Neural cell (in vitro differentiated cells): ENCODE data around the gene SH3RF3. TPM values are rescaled to one million over a fixed set of nuclear protein-coding genes. Genes with fewer than 3 reads are reported as not detected.

Experiments used
- H2AFZ ChIP-seq: fragments of 200-600, 300-800 bp; sonication (generic), shearing (Covaris generic); 2 replicates; pipeline ENCODE4 v1.6.0; 2014; ENCODE audit warnings: low read depth, mild to moderate bottlenecking, antibody characterized with exemption, low read length, moderate library complexity
- H3F3A ChIP-seq: fragments of 200-600 bp; shearing (Covaris generic); 2 replicates; pipeline ENCODE4 v1.6.1; 2016; ENCODE audit warnings: mild to moderate bottlenecking, moderate library complexity, mixed read lengths, antibody characterized with exemption, low read length; ENCODE audit not compliant: insufficient read depth, poor library complexity, severe bottlenecking
- H3K27ac ChIP-seq: fragments of 200-600, 300-800 bp; sonication (generic), shearing (Covaris generic); 2 replicates; pipeline ENCODE4 v1.5.1; 2014; ENCODE audit warnings: mild to moderate bottlenecking, low read length, moderate library complexity
- H3K27me3 ChIP-seq: fragments of 300-800, 200-600 bp; sonication (generic), shearing (Covaris generic); 2 replicates; pipeline ENCODE4 v1.6.0; 2014; ENCODE audit warnings: mild to moderate bottlenecking, low read depth, low read length, moderate library complexity; ENCODE audit not compliant: insufficient read depth
- H3K36me3 ChIP-seq: fragments of 300-800, 200-600 bp; sonication (generic), shearing (Covaris generic); 2 replicates; pipeline ENCODE4 v1.5.1; 2014; ENCODE audit warnings: mild to moderate bottlenecking, antibody characterized with exemption, low read length, moderate library complexity; ENCODE audit not compliant: insufficient read depth
- H3K4me2 ChIP-seq: fragments of 300-800, 200-600 bp; sonication (generic), shearing (Covaris generic); 2 replicates; pipeline ENCODE4 v1.6.0; 2014; ENCODE audit warnings: mild to moderate bottlenecking, low read length
- H3K4me3 ChIP-seq: fragments of 300-800, 200-600 bp; sonication (generic), shearing (Covaris generic); 2 replicates; pipeline ENCODE4 v1.5.1; 2014; ENCODE audit warnings: mild to moderate bottlenecking, low read length, moderate library complexity
- H3K79me2 ChIP-seq: fragments of 200-600 bp; shearing (Covaris generic); replicated peaks from 2 replicates; pipeline ENCODE4 v1.6.0; 2014; ENCODE audit warnings: mild to moderate bottlenecking, low read length, moderate library complexity; ENCODE audit not compliant: insufficient read depth
- H3K9ac ChIP-seq: fragments of 300-800, 200-600 bp; sonication (generic), shearing (Covaris generic); 2 replicates; pipeline ENCODE4 v1.6.1; 2016; ENCODE audit warnings: mild to moderate bottlenecking, low read length, mixed read lengths
- H3K9me2 ChIP-seq: fragments of 200-600 bp; shearing (Covaris generic); 2 replicates; pipeline ENCODE4 v1.6.1; 2016; ENCODE audit warnings: mild to moderate bottlenecking, low read length, mixed read lengths; ENCODE audit not compliant: insufficient read depth
- H3K9me3 ChIP-seq: fragments of 200-600, 300-800 bp; sonication (generic), shearing (Covaris generic); 2 replicates; pipeline ENCODE4 v1.6.1; 2016; ENCODE audit warnings: mild to moderate bottlenecking, mixed run types, low read length, moderate library complexity, mixed read lengths
- H4K20me1 ChIP-seq: fragments of 200-600 bp; shearing (Covaris generic); 2 replicates; pipeline ENCODE4 v1.6.1; 2016; ENCODE audit warnings: mild to moderate bottlenecking, mixed run types; ENCODE audit not compliant: insufficient read depth
- EP300 ChIP-seq: fragments of 450-650 bp; conservative IDR thresholded peaks from 2 replicates; pipeline ENCODE4 v1.6.1; 2014; ENCODE audit warnings: antibody characterized with exemption, mild to moderate bottlenecking, moderate library complexity; ENCODE audit not compliant: poor library complexity, severe bottlenecking
- EZH2 ChIP-seq: fragments of 200-600, 300-800 bp; shearing (Covaris generic), sonication (generic); IDR thresholded peaks from 2 replicates; pipeline ENCODE4 v1.6.1; 2014; ENCODE audit warnings: antibody characterized with exemption, low read length, borderline replicate concordance, mild to moderate bottlenecking; ENCODE audit not compliant: insufficient read depth, poor library complexity, severe bottlenecking
- MXI1 ChIP-seq: fragments of 450-650 bp; conservative IDR thresholded peaks from 2 replicates; pipeline ENCODE4 v1.6.1; 2014; ENCODE audit warnings: antibody characterized with exemption, mild to moderate bottlenecking; ENCODE audit not compliant: poor library complexity, severe bottlenecking
- POLR2AphosphoS5 ChIP-seq: IDR thresholded peaks from 2 replicates; pipeline ENCODE4 v1.6.1; 2012
- RAD21 ChIP-seq: fragments of 450-650 bp; conservative IDR thresholded peaks from 2 replicates; pipeline ENCODE4 v1.6.1; 2014; ENCODE audit warnings: antibody characterized with exemption, mild to moderate bottlenecking, moderate library complexity
- SMC3 ChIP-seq: fragments of 450-650 bp; conservative IDR thresholded peaks from 2 replicates; pipeline ENCODE4 v1.6.1; 2014; ENCODE audit warnings: antibody characterized with exemption, mild to moderate bottlenecking, moderate library complexity; ENCODE audit not compliant: poor library complexity
- TAF1 ChIP-seq: IDR thresholded peaks from 2 replicates; pipeline ENCODE4 v1.6.1; 2012; ENCODE audit warnings: low read depth
- polyA plus RNA-seq: library from polyadenylated mRNA; depleted of rRNA; stranded (reverse); fragments of >200 nt; gene quantifications from 2 replicates; pipeline ENCODE4 v1.2.3, GENCODE V29; 2014
- TF ChIP-seq, protein P1 (sequence below): IDR thresholded peaks from 2 replicates; pipeline ENCODE4 v1.6.1; 2012; ENCODE audit warnings: borderline replicate concordance
- TF ChIP-seq, protein P2 (sequence below): fragments of 450-650 bp; IDR thresholded peaks from 2 replicates; pipeline ENCODE4 v1.5.1; 2014; ENCODE audit warnings: antibody characterized with exemption, mild to moderate bottlenecking, moderate library complexity; ENCODE audit not compliant: poor library complexity, severe bottlenecking

The SH3RF3 gene
- polyA plus RNA-seq, 1 donor from 2014 or later, result 0.53 TPM

DNA sequence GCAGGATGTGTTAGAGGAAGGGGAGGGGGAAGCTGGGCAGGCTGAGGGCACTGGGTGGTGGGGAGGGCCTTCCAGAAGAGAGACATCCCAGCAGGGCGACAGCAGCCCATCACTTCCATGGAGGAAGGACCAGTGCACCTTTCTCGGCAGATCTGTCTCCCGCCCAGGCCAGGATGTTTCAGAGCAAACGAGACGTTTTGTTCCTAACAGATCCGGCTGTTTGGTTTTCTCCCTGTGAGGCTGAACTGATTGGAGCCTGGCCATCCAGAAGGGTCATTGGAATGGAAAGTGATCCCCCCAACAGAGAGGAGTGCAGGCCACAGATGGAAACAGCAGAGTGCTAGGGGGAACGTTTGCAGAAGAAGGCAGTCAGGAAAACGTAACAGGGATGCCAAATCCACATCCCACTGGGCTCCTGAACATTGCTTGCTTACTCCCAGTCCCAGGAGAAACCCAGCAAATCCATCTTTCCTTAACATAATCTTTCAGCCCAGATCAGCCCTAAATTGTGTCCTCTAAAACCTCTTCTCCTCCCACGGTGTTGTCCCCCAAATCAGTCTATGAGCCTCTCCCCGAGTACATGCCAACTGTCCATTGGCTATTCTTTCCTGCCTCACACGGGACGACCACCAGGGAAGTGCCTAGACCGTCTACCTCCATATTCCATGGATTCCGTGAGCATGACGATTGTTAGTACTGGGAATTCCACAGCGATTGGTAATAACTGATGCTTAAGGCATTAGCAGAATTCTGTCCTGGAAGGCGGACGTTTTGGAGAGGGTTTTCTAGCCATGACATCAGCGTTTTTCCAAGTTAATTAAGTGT, 357.9 kb downstream of the SH3RF3 start:
- H3F3A ChIP-seq, result no peaks in the 10 kb centered on the region
- TF ChIP-seq TAF1 (no peak), RAD21 (no peak)
- H3K9ac ChIP-seq, result no peak overlapping the region
- H3K4me3 ChIP-seq, result no peak overlapping the region
- no peaks in the 10 kb centered on the region for H3K36me3 ChIP-seq
- no peaks in the 10 kb centered on the region for H3K27me3 ChIP-seq
- no peak overlapping the region for H2AFZ ChIP-seq
- no peaks in the 10 kb centered on the region for H3K79me2 ChIP-seq
- no peaks in the 10 kb centered on the region for H4K20me1 ChIP-seq
- no peak overlapping the region for H3K4me2 ChIP-seq
- no peak overlapping the region for H3K27ac ChIP-seq
- H3K9me2 ChIP-seq, result no peaks in the 10 kb centered on the region
- no peaks in the 10 kb centered on the region for H3K9me3 ChIP-seq

DNA sequence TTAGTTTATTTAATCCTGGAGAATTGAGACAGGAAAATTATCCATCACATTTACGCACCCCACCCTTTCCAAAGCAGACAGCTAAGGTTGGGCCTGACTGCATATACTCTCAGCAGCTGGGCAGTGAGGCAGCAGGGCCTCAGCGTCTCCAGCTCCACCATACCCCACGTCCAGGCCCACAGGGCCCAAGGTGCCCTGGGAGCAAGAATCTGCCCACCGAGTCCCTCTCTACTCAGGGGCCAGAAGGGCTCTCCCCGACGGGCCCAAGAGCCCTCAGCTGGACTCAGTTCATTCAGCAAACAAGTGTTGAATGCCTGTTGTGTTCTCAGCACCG, 358.5 kb downstream of the SH3RF3 start:
- H3K79me2 ChIP-seq, result no peaks in the 10 kb centered on the region
- no peaks in the 10 kb centered on the region for H3F3A ChIP-seq
- H3K27ac ChIP-seq, result no peak overlapping the region
- no peak overlapping the region for H2AFZ ChIP-seq
- no peak overlapping the region for H3K4me3 ChIP-seq
- no peak overlapping the region for H3K4me2 ChIP-seq
- no peaks in the 10 kb centered on the region for H4K20me1 ChIP-seq
- H3K9me3 ChIP-seq, result no peaks in the 10 kb centered on the region
- TF ChIP-seq TAF1 (no peak), RAD21 (no peak), MXI1 (no peak), EP300 (no peak), SMC3 (no peak), EZH2 (no peak), POLR2AphosphoS5 (no peak)
- TF ChIP-seq, protein P1, sequence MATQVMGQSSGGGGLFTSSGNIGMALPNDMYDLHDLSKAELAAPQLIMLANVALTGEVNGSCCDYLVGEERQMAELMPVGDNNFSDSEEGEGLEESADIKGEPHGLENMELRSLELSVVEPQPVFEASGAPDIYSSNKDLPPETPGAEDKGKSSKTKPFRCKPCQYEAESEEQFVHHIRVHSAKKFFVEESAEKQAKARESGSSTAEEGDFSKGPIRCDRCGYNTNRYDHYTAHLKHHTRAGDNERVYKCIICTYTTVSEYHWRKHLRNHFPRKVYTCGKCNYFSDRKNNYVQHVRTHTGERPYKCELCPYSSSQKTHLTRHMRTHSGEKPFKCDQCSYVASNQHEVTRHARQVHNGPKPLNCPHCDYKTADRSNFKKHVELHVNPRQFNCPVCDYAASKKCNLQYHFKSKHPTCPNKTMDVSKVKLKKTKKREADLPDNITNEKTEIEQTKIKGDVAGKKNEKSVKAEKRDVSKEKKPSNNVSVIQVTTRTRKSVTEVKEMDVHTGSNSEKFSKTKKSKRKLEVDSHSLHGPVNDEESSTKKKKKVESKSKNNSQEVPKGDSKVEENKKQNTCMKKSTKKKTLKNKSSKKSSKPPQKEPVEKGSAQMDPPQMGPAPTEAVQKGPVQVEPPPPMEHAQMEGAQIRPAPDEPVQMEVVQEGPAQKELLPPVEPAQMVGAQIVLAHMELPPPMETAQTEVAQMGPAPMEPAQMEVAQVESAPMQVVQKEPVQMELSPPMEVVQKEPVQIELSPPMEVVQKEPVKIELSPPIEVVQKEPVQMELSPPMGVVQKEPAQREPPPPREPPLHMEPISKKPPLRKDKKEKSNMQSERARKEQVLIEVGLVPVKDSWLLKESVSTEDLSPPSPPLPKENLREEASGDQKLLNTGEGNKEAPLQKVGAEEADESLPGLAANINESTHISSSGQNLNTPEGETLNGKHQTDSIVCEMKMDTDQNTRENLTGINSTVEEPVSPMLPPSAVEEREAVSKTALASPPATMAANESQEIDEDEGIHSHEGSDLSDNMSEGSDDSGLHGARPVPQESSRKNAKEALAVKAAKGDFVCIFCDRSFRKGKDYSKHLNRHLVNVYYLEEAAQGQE, result no peak
- TF ChIP-seq, protein P2, sequence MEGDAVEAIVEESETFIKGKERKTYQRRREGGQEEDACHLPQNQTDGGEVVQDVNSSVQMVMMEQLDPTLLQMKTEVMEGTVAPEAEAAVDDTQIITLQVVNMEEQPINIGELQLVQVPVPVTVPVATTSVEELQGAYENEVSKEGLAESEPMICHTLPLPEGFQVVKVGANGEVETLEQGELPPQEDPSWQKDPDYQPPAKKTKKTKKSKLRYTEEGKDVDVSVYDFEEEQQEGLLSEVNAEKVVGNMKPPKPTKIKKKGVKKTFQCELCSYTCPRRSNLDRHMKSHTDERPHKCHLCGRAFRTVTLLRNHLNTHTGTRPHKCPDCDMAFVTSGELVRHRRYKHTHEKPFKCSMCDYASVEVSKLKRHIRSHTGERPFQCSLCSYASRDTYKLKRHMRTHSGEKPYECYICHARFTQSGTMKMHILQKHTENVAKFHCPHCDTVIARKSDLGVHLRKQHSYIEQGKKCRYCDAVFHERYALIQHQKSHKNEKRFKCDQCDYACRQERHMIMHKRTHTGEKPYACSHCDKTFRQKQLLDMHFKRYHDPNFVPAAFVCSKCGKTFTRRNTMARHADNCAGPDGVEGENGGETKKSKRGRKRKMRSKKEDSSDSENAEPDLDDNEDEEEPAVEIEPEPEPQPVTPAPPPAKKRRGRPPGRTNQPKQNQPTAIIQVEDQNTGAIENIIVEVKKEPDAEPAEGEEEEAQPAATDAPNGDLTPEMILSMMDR, result no peak
- no peaks in the 10 kb centered on the region for H3K9me2 ChIP-seq
- no peak overlapping the region for H3K9ac ChIP-seq
- H3K27me3 ChIP-seq, result no peaks in the 10 kb centered on the region
- H3K36me3 ChIP-seq, result no peaks in the 10 kb centered on the region
